PC-3 (cell line): ENCODE data around the gene SH3BGR. TPM values are rescaled to one million over a fixed set of nuclear protein-coding genes. Genes with fewer than 3 reads are reported as not detected.

ENCODE experiments used
- ATAC-seq: fragments of 200-7000 bp; cut with Tn5 transposase; 2 replicates; pipeline ENCODE4 v1.9.1; 2020; ENCODE audit warnings: mild to moderate bottlenecking, moderate library complexity
- BruUV-seq: library from RNA; stranded (reverse); fragments of 400-500 nt; replicated peaks from 2 replicates; lab custom pipeline; 2021; lab: Mats Ljungman, UMichigan
- CTCF ChIA-PET: fragments of 300-600 bp; sonication (Branson Sonifier 250); formaldehyde crosslinking; loops from one replicate; lab custom pipeline; 2022; ENCODE audit warnings: antibody characterized with exemption; lab: Charles Lee
- POLR2A ChIA-PET: fragments of 300-600 bp; sonication (Branson Sonifier 250); formaldehyde crosslinking; loops from one replicate; lab custom pipeline; 2022; ENCODE audit warnings: antibody characterized with exemption; ENCODE audit not compliant: unreplicated experiment; lab: Charles Lee
- DNase-seq: peaks from one replicate; pipeline ENCODE4 v3.0.0-alpha.2; 2015
- H2AFZ ChIP-seq: fragments of 300-600 bp; sonication (generic); 2 replicates; pipeline ENCODE4 v1.6.0; 2016; ENCODE audit warnings: antibody characterized with exemption, low read length
- H3F3A ChIP-seq: fragments of 300-600 bp; sonication (generic); one replicate; pipeline ENCODE4 v1.6.0; 2017; ENCODE audit warnings: antibody characterized with exemption, low read length, control low read depth, mild to moderate bottlenecking; ENCODE audit not compliant: unreplicated experiment
- H3K27ac ChIP-seq: fragments of 300-600 bp; sonication (generic); 2 replicates; pipeline ENCODE4 v1.5.1; 2016; ENCODE audit warnings: mild to moderate bottlenecking, low read length
- H3K27me3 ChIP-seq: fragments of 300-600 bp; sonication (generic); 2 replicates; pipeline ENCODE4 v1.6.1; 2016; ENCODE audit warnings: low read length, mixed read lengths
- H3K36me3 ChIP-seq: fragments of 300-600 bp; sonication (generic); 2 replicates; pipeline ENCODE4 v1.6.1; 2016; ENCODE audit warnings: low read depth, mixed run types, low read length, mixed read lengths
- H3K4me1 ChIP-seq: fragments of 300-600 bp; sonication (generic); 2 replicates; pipeline ENCODE4 v1.5.1; 2016; ENCODE audit warnings: low read length; ENCODE audit not compliant: insufficient read depth
- H3K4me2 ChIP-seq: fragments of 300-600 bp; sonication (generic); 2 replicates; pipeline ENCODE4 v1.6.0; 2016; ENCODE audit warnings: low read length
- H3K4me3 ChIP-seq: fragments of 300-600 bp; sonication (generic); 2 replicates; pipeline ENCODE4 v1.5.1; 2016; ENCODE audit warnings: mild to moderate bottlenecking, low read length, mixed read lengths
- H3K79me2 ChIP-seq: fragments of 300-600 bp; sonication (generic); 2 replicates; pipeline ENCODE4 v1.6.1; 2017; ENCODE audit warnings: low read length, mixed read lengths
- H3K9ac ChIP-seq: fragments of 300-600 bp; sonication (generic); 2 replicates; pipeline ENCODE4 v1.6.0; 2016; ENCODE audit warnings: mild to moderate bottlenecking, low read length
- H3K9me2 ChIP-seq: fragments of 300-600 bp; sonication (generic); replicated peaks from 2 replicates; pipeline ENCODE4 v1.6.1; 2016; ENCODE audit warnings: mixed run types, low read length, mixed read lengths
- H3K9me3 ChIP-seq: fragments of 300-600 bp; sonication (generic); 2 replicates; pipeline ENCODE4 v1.6.1; 2016; ENCODE audit warnings: low read length, mixed read lengths
- H4K20me1 ChIP-seq: fragments of 300-600 bp; sonication (generic); 2 replicates; pipeline ENCODE4 v1.6.1; 2016; ENCODE audit warnings: low read length, mixed read lengths
- EZH2 ChIP-seq: fragments of 300-600 bp; sonication (generic); IDR thresholded peaks from one replicate; pipeline ENCODE4 v1.6.1; 2017; ENCODE audit warnings: antibody characterized with exemption, mild to moderate bottlenecking, low read length; ENCODE audit not compliant: unreplicated experiment
- EZH2phosphoT487 ChIP-seq: fragments of 300-600 bp; sonication (generic); IDR thresholded peaks from 2 replicates; pipeline ENCODE4 v1.6.1; 2018; ENCODE audit warnings: mild to moderate bottlenecking, antibody characterized with exemption, low read length, borderline replicate concordance
- intact Hi-C: fragments of 100-400 bp; cut with micrococcal nuclease; formaldehyde crosslinking; loops from 2 replicates; pipeline ENCODE4 v1.9.0; 2023
- total RNA-seq: library from RNA; depleted of rRNA; stranded (reverse); fragments of >200 nt; gene quantifications from 2 replicates; pipeline ENCODE4 v1.2.3, GENCODE V29; 2014
- TF ChIP-seq, protein P1 (sequence below): fragments of 300-600 bp; sonication (generic); conservative IDR thresholded peaks from 2 replicates; pipeline ENCODE4 v1.5.1; 2017; ENCODE audit warnings: antibody characterized with exemption, low read depth, mild to moderate bottlenecking, low read length

SH3BGR gene
- total RNA-seq, 1 experiment from 2014 or later = 1.3 TPM

DNA sequence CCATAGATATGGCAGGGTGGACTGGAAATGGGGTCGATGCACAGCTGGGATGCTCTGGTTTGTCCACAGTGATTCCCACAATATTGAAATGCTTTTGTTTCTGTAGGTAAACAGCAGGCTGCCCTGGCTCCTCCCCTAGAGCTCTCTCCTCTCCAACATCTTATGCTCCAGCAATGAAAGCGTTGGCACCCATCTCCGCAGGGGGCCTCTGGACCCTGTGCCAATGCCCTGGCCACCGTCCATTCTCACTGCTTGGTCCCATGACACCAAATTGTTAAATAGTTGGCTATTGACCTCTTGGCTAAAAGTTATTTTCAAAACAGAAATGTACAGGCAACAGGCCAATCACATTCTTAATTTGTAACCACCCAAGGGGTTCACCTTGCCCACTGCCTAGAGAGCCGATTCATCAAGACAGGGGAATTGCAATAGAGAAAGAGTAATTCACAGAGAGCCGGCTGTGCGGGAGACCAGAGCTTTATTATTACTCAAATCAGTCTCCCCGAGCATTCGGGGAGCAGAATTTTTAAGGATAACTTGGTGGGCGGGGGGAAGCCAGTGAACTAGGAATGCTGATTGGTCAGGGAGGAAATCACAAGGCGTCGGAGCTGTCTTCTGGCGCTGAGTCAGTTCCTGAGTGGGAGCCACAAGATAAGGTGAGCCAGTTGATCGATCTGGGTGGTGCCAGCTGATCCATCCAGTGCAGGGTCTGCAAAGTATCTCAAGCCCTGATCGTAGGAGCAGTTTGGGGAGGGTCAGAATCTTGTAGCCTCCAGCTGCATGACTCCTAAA, 84.1 kb downstream of the SH3BGR start:
- Histone ChIP-seq H3K79me2 (no peaks in the 10 kb centered on the region), H4K20me1 (no peaks in the 10 kb centered on the region), H3K9ac (no peak overlapping the region), H3F3A (no peaks in the 10 kb centered on the region), H3K36me3 (no peaks in the 10 kb centered on the region), H3K9me3 (no peaks in the 10 kb centered on the region), H2AFZ (no peak overlapping the region), H3K4me2 (no peak overlapping the region), H3K27me3 (peaks cover 4% of the 10 kb centered on the region; the same call in 1 of the 2 replicates), H3K9me2 (no peaks in the 10 kb centered on the region), H3K4me3 (no peak overlapping the region), H3K4me1 (peaks cover 9% of the 10 kb centered on the region), H3K27ac (no peak overlapping the region)
- ChIA-PET POLR2A (no interaction called here), CTCF (interaction anchor here (0.6 kb wide), 1 partner anchor 112 kb away, joined by 5 read pairs; no protein-coding TSS in a partner anchor)
- ATAC-seq = no peak
- TF ChIP-seq, protein P1, sequence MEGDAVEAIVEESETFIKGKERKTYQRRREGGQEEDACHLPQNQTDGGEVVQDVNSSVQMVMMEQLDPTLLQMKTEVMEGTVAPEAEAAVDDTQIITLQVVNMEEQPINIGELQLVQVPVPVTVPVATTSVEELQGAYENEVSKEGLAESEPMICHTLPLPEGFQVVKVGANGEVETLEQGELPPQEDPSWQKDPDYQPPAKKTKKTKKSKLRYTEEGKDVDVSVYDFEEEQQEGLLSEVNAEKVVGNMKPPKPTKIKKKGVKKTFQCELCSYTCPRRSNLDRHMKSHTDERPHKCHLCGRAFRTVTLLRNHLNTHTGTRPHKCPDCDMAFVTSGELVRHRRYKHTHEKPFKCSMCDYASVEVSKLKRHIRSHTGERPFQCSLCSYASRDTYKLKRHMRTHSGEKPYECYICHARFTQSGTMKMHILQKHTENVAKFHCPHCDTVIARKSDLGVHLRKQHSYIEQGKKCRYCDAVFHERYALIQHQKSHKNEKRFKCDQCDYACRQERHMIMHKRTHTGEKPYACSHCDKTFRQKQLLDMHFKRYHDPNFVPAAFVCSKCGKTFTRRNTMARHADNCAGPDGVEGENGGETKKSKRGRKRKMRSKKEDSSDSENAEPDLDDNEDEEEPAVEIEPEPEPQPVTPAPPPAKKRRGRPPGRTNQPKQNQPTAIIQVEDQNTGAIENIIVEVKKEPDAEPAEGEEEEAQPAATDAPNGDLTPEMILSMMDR = no peak
- TF ChIP-seq EZH2 = no peak
- no peak for TF ChIP-seq EZH2phosphoT487
- BruUV-seq = no TSS peak
- no peak for DNase-seq
- intact Hi-C loops = no loop called here

DNA sequence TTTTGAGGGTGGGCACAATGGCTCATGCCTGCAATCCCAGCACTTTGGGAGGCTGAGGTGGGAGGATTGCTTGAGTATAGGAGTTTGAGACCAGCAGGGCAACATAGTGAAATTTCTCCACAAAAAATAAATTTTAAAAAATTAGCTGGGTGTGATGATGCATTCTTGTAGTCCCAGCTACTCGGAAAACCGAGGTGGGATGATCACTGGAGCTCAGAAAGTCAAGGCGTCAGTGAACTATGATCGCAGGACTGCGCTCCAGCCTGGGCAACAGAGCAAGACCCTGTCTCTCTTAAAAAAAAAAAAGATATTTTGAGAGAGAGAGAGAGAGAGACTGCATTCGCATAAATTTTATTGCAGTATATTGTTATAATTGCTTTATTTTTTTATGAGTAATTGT, 85.1 kb downstream of the SH3BGR start:
- Histone ChIP-seq H3F3A (no peaks in the 10 kb centered on the region), H3K4me3 (no peak overlapping the region), H3K27me3 (peaks cover 4% of the 10 kb centered on the region; the same call in 1 of the 2 replicates), H3K4me2 (no peak overlapping the region), H3K9me3 (no peaks in the 10 kb centered on the region), H3K9me2 (no peaks in the 10 kb centered on the region), H3K27ac (no peak overlapping the region), H3K4me1 (peaks cover 9% of the 10 kb centered on the region), H3K79me2 (no peaks in the 10 kb centered on the region), H3K36me3 (no peaks in the 10 kb centered on the region), H2AFZ (no peak overlapping the region), H4K20me1 (no peaks in the 10 kb centered on the region), H3K9ac (no peak overlapping the region)
- TF ChIP-seq, protein P1 = no peak
- TF ChIP-seq EZH2 (no peak), EZH2phosphoT487 (no peak)
- BruUV-seq = no TSS peak
- intact Hi-C loops = no loop called here
- no peak for DNase-seq
- POLR2A ChIA-PET = no interaction called here
- CTCF ChIA-PET = no interaction called here
- no peak for ATAC-seq

DNA sequence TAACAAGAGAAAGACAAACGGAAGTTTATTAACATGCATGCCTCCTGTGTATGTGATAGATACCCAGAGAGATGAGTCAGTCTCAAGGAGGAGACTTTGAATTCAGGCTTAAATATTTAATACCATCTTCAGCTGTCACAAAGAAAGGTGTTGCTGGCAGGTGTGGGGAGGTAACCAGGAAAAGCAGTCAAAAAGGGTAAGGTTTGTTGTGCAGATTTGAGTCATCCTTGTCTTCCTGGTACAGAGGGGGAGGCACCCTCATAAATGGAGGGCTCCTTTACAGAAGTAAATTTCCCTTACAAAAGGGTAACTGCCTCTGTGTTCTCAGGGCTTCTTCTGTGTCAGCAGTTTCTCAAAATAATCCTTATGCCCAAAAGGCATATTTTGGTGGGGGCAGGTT, 85.8 kb downstream of the SH3BGR start:
- no peak for ATAC-seq

More for the DNA sequence above, 85.8 kb downstream of the SH3BGR start:
- no peaks in the 10 kb centered on the region for H3K9me3 ChIP-seq
- no TSS peak for BruUV-seq
- H3K36me3 ChIP-seq = no peaks in the 10 kb centered on the region
- no peaks in the 10 kb centered on the region for H3F3A ChIP-seq
- H3K4me2 ChIP-seq = no peak overlapping the region
- no peak overlapping the region for H3K4me3 ChIP-seq
- no peaks in the 10 kb centered on the region for H3K9me2 ChIP-seq
- no peaks in the 10 kb centered on the region for H3K79me2 ChIP-seq
- DNase-seq = no peak
- TF ChIP-seq EZH2phosphoT487 = no peak
- intact Hi-C loops = no loop called here
- ChIA-PET POLR2A (no interaction called here), CTCF (no interaction called here)
- no peak overlapping the region for H3K27ac ChIP-seq
- H3K4me1 ChIP-seq = peaks cover 9% of the 10 kb centered on the region
- no peaks in the 10 kb centered on the region for H4K20me1 ChIP-seq
- peaks cover 4% of the 10 kb centered on the region; the same call in 1 of the 2 replicates for H3K27me3 ChIP-seq
- H3K9ac ChIP-seq = no peak overlapping the region
- H2AFZ ChIP-seq = no peak overlapping the region
